ENCODE measurements around the gene RERG.

GRCh38 chr12:15152868-15153267 lies 68.3 kb downstream of the RERG start:
- TF ChIP-seq CTCF (IDR thresholded peaks at IDR 0.05; ENCODE audit: low read depth, low read length) (no peak), POLR2A (IDR thresholded peaks at IDR 0.05; ENCODE audit: extremely low read depth, insufficient read length) (no peak), MAX (IDR thresholded peaks at IDR 0.05; ENCODE audit: low read depth, low read length) (no peak), MYC (IDR thresholded peaks at IDR 0.05; ENCODE audit: low read depth, low read length) (no peak)

Data from NB4 (cell line).